PFSK-1 (cell line): ENCODE measurements around the gene ZFYVE9.

Experiments used
- POLR2AphosphoS5 ChIP-seq: IDR thresholded peaks from 2 replicates; pipeline ENCODE4 v1.6.1; 2012; ENCODE audit warnings: low read depth, mild to moderate bottlenecking, control low read depth, low read length, moderate library complexity
- TF ChIP-seq, protein P1 (sequence below), 2 experiments: IDR thresholded peaks; 2 replicates each; pipeline versions ENCODE4 v1.6.1 to v1.8.0; 2011 to 2012; ENCODE audit warnings: low read depth in 2 of 2, low read length in 2 of 2, control low read depth in 1 of 2, inconsistent platforms in 1 of 2, mild to moderate bottlenecking in 1 of 2, moderate library complexity in 1 of 2; ENCODE audit not compliant: insufficient read depth in 1 of 2

GRCh38 chr1:52142220-52143183 is 613 bp downstream of the ZFYVE9 start:
- TF ChIP-seq POLR2AphosphoS5 = no peak
- TF ChIP-seq, protein P1, sequence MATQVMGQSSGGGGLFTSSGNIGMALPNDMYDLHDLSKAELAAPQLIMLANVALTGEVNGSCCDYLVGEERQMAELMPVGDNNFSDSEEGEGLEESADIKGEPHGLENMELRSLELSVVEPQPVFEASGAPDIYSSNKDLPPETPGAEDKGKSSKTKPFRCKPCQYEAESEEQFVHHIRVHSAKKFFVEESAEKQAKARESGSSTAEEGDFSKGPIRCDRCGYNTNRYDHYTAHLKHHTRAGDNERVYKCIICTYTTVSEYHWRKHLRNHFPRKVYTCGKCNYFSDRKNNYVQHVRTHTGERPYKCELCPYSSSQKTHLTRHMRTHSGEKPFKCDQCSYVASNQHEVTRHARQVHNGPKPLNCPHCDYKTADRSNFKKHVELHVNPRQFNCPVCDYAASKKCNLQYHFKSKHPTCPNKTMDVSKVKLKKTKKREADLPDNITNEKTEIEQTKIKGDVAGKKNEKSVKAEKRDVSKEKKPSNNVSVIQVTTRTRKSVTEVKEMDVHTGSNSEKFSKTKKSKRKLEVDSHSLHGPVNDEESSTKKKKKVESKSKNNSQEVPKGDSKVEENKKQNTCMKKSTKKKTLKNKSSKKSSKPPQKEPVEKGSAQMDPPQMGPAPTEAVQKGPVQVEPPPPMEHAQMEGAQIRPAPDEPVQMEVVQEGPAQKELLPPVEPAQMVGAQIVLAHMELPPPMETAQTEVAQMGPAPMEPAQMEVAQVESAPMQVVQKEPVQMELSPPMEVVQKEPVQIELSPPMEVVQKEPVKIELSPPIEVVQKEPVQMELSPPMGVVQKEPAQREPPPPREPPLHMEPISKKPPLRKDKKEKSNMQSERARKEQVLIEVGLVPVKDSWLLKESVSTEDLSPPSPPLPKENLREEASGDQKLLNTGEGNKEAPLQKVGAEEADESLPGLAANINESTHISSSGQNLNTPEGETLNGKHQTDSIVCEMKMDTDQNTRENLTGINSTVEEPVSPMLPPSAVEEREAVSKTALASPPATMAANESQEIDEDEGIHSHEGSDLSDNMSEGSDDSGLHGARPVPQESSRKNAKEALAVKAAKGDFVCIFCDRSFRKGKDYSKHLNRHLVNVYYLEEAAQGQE (IDR thresholded peaks at IDR 0.05; ENCODE audit: insufficient read depth in 1 of 2, low read depth in 2 of 2, low read length in 2 of 2) = no peak
